HG02970 (cell line): ENCODE data around the gene PAAF1.
"Not testable (repeated sequence)": the region's sequence is repeated elsewhere in the genome, so short reads cannot be mapped to it uniquely, and the experiment has no call there.

Source experiments
- ATAC-seq: cut with Tn5 transposase; IDR thresholded peaks from one replicate; pipeline ENCODE4 v1.9.1; 2021; ENCODE audit warnings: mild to moderate bottlenecking, moderate library complexity, moderate number of reproducible peaks; ENCODE audit not compliant: unreplicated experiment, low FRiP score

PAAF1 gene

DNA sequence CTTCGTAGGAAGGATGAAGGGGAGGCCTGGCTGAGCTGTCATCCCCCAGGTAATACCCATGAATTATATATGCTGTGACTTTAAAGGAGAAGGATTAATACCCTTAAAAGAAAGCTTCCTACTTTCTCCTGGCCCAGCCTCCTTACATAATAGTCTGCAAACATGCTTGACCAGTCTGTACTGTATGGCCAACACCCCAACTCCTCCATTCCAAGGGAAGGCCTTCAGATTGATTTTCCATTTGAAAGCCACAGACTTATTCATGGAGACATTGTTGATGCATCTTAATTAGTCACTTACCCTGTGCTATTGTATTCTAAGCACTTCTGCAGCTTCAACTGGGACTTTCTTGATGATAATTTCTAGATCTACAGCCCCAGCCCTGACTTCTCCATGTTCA is 2.0 kb downstream of the PAAF1 start:
- ATAC-seq = no peak

DNA sequence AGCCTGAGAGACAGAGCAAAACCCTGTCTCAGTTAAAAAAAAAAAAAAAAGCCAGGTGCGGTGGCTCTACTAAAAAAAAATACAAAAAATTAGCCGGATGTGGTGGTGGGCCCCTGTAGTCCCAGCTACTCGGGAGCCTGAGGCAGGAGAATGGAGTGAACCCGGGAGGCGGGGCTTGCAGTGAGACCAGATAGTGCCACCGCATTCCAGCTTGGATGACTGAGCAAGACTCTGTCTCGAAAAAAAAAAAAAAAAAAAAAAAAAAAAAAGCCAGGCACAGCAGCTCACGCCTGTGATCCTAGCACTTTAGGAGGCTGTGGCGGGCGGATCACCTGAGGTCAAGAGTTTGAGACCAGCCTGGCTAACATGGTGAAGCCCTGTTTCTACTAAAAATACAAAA is 3.6 kb downstream of the PAAF1 start:
- ATAC-seq = not testable (repeated sequence)

DNA sequence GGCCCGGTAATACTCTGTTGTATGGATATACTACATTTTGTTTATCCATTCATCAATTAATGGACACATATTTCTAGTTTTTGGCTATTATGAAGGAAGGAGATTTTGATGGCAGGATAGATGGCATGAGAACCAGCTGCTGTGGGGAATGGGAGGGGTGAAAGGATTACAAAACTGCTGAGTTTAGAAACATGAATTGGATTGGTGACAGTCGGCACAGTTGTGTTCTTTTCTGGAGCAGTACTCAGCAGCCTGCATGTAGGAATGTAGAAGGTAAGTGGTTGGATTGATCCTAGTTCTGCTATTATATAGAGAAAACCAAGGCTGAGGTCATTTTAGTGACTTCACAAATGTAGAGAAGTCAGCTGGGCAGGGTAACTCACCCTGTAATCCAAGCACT is 7.1 kb downstream of the PAAF1 start:
- no peak for ATAC-seq

- ATAC-seq = no peak
Observed at GRCh38 chr11:73888244-73888643, 11.4 kb downstream of the PAAF1 start.

DNA sequence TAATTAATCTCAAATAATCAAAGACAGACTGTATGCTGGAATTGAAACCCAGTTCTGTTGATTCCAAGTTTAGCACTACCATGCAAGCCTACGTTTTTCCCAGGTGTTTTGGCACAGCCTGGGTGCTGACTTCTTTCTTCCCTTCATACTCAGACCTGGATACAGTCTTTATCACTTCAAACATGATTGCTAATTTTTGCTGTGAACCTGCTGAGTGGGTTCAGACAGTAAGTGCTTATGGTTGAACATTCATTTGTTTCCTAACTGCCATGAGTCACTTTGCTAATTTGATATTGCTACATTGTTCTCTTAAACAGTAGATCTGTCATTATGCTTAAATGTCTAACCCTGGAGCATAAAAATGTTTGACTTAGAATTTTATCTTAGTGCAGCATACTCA is 12.2 kb downstream of the PAAF1 start:
- no peak for ATAC-seq

- no peak for ATAC-seq
Observed at GRCh38 chr11:73889536-73889935, 12.7 kb downstream of the PAAF1 start.

DNA sequence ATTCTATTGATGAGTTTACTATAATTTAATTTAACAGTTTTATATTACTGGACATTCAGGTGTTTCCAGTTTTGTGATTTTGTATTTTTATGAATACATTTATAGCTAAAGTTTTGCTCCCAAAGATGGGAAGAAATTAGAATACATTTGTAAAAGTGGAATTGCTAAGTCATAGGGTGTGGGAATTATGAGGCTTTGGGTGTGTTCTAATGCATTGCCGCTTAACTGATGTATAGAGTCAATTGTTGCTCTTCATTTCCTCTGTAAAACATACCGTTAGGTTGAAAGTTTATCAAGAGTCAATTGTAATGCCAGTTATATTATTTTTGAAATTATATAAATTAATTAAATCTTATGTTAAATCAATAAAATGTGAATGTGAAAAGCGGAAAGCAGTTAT is 16.2 kb downstream of the PAAF1 start:
- ATAC-seq = no peak

DNA sequence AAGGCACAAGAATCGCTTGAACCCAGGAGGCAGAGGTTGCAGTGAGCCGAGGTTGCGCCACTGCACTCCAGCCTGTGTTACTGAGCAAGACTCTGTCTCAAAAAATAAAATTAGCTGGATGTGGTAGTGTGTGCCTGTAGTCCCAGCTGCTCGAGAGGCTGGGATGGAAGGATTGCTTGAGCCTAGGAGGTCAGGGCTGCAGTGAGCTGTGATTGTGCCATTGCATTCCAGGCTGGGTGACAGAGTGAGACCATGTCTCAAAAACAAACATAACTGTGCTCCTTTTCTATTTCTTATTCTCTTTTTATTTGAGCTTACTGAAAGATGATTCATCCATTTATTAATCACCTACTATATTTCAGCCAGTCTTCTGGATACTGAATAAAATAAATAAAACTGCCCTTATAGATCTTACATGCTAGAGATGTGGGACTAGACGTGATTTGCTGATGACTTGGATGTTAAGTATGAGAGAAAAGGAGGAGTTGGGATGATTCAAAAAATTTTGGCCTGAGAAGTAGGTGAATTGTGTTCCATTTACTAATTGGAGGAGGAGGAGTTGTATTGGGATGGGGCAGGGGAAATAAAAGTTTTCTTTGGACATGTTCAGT is 18.0 kb downstream of the PAAF1 start:
- ATAC-seq = no peak

DNA sequence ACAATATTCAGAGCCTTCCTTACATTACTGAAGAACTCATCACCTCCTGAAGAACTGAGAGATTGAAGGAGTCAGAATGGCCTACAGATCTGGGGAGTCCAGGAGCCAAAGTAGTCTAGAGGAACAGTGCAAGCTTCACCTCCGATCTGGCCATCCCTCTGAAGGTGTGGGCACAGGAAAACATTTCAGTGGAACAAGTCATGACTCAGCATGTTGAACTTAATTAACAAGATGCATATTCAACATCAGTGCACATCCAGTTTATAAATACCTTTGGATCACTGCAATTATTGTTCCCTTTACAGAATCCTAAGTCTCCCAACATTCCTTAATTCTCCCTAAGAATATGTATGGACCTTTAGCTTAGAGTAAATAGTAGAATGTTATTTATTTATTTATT is 25.5 kb downstream of the PAAF1 start:
- ATAC-seq = no peak

DNA sequence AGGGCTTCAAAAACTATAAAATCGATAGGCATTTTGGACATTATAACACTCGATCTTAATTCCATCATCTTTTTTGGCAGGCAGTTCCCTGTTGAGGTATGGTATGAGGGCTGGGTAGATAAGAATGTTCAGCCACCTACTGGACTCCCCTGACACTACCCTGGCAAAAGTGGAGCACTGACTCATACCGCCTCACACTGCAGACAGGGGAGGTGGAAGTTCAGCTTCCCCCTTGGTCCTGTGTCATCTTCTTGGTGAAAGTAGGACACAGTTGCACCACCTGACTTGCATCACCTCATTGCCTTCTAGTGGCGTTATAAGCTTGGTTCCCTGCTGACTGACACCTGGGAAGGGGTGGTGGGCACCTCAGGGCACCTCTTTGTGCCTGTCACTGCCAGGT is 30.4 kb downstream of the PAAF1 start:
- no peak for ATAC-seq

GRCh38 chr11:73912026-73912425 is 35.2 kb downstream of the PAAF1 start:
- ATAC-seq = no peak

- no peak for ATAC-seq
Observed at GRCh38 chr11:73913472-73913871, 36.7 kb downstream of the PAAF1 start.

- ATAC-seq = no peak
Observed at GRCh38 chr11:73914284-73914683, 37.5 kb downstream of the PAAF1 start.

DNA sequence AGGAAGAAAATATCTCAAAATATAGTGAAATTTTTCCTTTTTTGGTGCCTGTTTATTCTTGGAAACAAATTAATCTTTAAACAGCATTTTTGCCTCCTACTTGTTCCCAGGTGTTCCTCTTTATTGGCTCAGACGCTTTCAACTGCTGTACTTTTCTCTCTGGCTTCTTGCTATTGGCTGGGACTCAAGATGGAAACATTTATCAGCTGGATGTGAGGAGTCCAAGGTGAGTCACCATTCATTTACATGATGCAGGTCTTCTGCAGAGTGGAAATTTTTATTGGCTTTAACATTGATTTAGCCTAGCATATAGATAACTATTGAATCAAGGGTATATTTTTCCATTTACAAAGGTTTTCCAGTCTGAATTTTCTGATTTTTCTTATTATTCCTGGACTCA is 39.6 kb downstream of the PAAF1 start:
- no peak for ATAC-seq

DNA sequence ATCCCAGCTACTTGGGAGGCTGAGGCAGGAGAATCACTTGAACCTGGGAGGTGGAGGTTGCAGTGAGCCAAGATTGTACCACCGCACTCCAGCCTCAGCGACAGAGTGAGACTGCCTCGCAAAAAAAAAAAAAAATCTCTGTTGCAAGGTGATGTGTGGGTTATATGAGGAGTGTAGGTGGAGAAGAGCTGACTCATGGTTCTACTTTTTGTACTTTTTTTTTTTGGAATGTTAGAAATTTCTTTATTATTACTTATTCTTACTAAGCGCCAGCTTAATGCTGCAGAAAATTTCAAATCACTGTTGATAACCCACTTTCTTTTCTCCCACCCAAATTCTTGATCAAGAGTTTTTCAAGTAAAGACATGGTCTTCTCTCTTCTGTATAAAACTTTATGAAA is 44.4 kb downstream of the PAAF1 start:
- no peak for ATAC-seq

GRCh38 chr11:73929388-73929787 is 52.6 kb downstream of the PAAF1 start:
- ATAC-seq = no peak

DNA sequence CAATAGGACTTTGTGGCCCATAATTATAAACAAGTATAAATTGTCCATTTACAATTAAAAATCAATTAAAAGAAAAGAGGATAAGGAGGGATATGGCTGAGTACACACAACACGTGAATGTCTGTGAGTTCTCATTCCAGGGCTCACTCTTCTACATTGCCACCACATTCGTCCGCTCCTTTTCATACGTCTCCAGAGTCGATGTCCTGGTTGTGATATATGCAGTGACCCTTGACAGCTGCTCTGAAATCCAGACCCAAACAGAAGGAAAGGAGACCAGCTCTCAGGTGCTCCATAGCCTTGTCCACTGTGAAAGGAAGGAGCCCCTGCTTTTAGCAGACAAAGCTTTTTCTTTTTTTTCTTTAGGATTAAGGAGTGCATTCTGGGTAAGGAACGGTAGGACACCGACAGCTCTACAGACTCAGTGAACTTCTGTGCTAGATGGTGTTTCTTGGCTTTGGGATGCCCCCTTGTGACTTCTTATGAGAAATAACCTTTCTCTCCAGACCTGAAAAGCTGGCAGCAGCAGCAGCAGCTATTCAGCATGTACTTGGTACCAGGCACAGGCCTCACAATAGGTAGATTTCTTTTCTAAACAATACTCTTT is 54.3 kb downstream of the PAAF1 start:
- ATAC-seq = no peak

- ATAC-seq = no peak
Observed at GRCh38 chr11:73931951-73932350, 55.2 kb downstream of the PAAF1 start.

DNA sequence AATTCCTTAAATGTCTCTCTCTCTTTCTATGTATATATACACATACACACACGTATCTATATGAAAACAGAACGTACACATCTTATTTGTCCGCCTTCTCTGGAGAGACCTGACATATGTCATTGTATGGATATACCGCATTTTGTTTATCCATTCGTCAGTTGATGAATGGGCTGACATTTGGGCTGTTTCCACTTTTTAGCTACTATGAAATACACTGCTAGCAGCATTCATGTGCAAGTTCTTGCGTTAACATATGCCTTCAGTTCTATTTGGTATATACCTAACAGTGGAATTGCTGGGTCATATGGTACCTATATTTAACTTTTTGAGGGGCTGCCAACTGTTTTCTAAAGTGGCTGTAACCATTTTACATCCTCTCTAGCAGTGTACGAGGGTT is 56.0 kb downstream of the PAAF1 start:
- no peak for ATAC-seq

- ATAC-seq = not testable (repeated sequence)
Observed at GRCh38 chr11:73936047-73936446, 59.2 kb downstream of the PAAF1 start.

- no peak for ATAC-seq
Observed at GRCh38 chr11:73939096-73939495, 62.3 kb downstream of the PAAF1 start.

- no peak for ATAC-seq
Observed at GRCh38 chr11:73940801-73941570, 64.2 kb downstream of the PAAF1 start.
